GM12872 (cell line): ENCODE data around the gene TMEM203.
A peak's percentile ranks its signal among the peaks of the same experiment; 100 is the strongest.

Experiments used
- CTCF ChIP-seq: IDR thresholded peaks from 3 replicates; pipeline ENCODE4 v1.5.1; 2011; ENCODE audit warnings: low read depth, mild to moderate bottlenecking, low read length, moderate library complexity; ENCODE audit not compliant: insufficient read depth

The TMEM203 gene

GRCh38 chr9:137182836-137183235 is 22.6 kb downstream of the TMEM203 start:
- no peak for TF ChIP-seq CTCF

GRCh38 chr9:137181680-137182079 is 23.8 kb downstream of the TMEM203 start:
- TF ChIP-seq CTCF: no peak

- TF ChIP-seq CTCF: no peak
These were observed 25.0 kb downstream of the TMEM203 start for GRCh38 chr9:137180491-137180890.

- TF ChIP-seq CTCF: no peak
These were observed 25.7 kb downstream of the TMEM203 start for GRCh38 chr9:137179761-137180160.

- TF ChIP-seq CTCF: no peak
These were observed 26.4 kb downstream of the TMEM203 start for GRCh38 chr9:137178939-137179630.

- TF ChIP-seq CTCF: no peak
These were observed 27.1 kb downstream of the TMEM203 start for GRCh38 chr9:137178201-137178938.

- peak; percentile 78 for TF ChIP-seq CTCF
These were observed 28.9 kb downstream of the TMEM203 start for GRCh38 chr9:137176302-137177182.
